ENCODE measurements around the gene GATA3.

Gene GATA3

DNA sequence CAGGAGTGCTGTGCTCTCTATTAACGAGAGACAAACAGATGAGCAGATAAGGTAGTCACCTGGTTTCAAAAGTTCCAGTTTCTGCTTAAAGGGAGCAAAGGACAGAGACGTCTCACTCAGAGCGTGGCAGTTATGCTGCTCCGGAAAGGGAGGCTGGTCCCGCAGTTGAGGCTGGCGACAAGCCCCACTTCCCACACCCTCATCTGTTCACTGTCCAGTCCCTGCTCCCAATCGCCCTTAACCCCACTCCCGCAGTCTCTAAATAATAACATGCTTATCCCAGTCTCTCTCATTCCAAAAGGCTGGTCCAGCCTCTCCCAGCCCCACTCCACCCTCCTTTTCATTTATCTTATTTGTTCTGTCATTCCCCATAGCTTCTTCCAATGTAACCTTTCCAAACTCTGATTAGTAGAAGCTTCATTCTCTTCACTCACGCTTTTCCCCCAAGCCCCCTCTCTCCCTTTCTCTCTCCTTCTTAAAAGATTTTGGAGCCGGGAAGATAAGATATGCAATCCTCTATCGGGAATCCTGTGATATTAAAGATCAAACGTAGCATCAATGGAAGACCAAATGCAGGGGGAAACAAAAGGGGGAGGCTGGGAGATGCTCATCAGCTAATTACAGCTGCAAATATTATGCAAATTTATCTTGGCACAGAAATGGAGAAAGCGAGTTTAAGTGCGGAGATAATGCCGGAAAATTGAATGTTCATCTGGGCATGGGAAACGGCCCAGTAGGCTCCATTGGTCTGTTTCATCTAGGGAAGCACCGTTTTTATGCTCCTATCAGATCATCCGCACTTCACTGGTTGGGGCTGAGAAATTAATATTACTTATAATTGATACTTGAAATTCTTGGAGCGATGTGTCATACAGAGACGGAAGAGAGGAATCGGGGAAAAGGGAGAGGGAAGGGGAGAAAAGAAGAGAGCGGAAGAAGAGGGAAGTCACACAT lies 16.3 kb upstream of the GATA3 start:
- DNase-seq, result no peak

DNA sequence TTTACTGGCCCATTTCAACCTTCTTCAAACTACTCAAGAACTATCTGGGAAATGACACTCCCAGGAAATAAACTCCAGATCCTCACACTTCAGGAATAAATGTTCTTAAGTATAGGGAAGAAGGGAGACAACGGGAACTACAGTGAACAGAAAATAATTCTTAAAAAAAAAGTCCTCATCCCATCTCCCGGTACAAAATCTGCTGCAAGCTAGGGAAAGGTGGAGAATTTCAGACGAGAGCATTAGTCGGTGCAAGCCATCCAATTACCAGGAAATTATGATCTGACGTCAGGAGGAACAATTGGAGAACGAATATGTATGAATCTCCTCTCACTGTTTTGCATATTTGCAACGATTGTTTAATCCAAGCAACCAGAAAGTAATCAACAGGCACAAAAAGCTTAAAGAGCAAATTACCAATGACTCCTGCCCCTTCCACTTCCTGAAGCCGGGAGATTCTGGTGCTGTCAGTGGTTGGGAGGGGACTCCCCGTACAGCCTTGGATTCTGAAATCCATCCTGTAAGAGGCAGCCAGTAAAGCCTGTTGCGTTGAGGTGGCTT lies 15.1 kb upstream of the GATA3 start:
- no peak for DNase-seq

GRCh38 chr10:8040651-8041050 lies 13.8 kb upstream of the GATA3 start:
- no peak for DNase-seq

DNA sequence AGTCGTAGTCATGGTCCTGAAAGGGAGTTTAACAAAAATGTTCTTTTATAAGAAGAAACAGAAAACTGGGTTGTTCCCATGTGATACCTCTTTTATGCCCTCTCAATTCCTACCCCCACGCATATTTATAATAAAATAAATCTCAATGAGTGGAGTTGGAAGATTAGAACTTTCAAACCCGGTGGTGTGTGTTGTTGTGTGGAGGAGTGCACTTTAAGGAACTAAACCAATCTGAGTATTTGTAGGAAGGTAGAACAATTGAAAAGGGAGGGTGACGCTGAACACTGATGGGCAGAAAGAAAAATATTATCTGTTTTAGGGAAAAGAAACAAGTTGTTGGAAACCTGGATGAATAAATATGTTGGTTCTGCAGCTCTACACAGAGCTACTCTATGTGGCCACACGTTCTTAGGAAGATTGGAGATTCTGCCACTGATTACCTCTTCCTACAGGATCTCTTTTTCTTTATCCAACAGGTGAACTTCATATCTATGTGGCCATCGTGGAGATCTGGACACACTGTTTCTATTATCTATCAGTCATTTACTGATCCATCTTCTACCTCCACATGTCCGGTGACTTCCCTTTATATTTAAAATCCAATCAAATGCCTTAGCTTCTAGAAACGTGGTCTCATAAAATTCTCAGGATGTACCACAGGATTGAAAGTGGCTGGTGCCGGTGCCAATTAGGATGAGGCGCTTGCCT lies 13.1 kb upstream of the GATA3 start:
- DNase-seq, result no peak

DNA sequence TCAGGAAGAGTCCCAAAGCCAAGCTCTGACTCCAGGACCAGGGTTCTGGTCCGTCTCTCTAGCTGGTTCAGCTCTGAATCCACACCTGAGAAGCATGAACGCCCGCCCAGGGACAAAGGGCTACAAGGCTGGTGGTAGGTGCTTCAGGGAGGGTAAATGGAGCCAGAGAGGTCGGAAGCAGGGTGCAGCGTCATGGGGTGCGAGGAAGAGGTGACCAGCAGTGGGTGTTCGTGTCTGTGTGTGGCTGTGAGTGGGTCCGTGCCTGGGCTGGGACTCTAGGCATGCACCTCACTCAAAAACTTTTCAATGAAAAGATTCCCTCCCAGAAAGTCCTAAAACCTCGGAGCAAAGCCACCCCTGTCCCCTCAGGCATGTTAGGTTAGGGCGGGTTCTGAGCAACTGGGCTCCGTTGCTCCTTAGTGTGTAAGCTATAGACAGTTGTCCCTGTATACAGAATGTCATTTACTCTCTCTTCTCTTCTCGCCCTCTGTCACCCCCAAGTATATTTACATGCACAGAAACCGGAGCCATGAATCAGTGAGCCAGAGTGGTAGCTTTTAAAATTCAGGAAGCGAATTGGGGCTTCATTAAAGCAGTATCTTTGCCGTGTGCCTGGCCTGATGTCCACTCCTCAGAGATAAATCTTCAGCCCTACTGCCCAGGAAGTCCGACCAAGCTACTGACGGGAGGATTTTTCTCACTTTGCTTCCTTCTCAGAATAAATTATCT lies 12.3 kb upstream of the GATA3 start:
- DNase-seq, result no peak

GRCh38 chr10:8042721-8043568 lies 11.5 kb upstream of the GATA3 start:
- DNase-seq, result no peak

DNA sequence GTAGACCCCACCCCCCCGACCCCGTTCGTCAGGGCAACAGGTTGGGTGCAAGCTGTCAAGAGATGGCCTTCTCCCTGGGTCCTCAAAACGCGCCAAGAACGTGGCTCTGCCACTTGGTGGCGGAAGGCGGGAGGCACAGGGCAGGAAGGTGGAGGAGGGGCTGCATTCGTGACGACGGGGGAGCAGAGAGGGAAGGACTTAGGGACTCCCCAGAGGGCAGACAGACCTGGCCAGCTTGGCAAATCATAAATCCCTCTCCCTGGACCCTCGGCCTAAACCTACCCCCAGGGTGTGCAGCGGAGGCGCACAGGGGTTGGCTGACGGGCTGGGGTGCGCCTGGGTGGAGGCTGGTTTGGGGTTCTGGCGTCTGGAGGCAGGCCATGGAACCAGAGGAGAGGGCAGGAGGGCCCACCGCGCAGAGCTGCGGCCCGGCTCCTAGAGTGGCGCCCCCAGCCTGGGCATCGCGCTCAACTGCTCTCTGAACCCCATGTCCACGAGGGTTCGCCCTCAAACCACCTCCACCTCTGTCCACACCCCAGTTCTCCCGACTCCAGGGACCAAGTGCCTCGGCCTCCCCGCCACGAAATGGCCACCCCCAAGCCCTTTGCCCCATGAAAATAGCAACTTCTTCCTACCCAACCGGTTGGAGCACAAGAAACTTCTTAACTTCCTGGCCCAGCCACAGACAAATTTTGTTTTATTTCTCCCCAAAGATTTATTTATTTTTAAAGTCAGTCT lies 10.8 kb upstream of the GATA3 start:
- DNase-seq, result no peak

GRCh38 chr10:8044331-8044907 lies 10.1 kb upstream of the GATA3 start:
- DNase-seq, result no peak

GRCh38 chr10:8044908-8045725 lies 9.4 kb upstream of the GATA3 start:
- DNase-seq, result no peak

DNA sequence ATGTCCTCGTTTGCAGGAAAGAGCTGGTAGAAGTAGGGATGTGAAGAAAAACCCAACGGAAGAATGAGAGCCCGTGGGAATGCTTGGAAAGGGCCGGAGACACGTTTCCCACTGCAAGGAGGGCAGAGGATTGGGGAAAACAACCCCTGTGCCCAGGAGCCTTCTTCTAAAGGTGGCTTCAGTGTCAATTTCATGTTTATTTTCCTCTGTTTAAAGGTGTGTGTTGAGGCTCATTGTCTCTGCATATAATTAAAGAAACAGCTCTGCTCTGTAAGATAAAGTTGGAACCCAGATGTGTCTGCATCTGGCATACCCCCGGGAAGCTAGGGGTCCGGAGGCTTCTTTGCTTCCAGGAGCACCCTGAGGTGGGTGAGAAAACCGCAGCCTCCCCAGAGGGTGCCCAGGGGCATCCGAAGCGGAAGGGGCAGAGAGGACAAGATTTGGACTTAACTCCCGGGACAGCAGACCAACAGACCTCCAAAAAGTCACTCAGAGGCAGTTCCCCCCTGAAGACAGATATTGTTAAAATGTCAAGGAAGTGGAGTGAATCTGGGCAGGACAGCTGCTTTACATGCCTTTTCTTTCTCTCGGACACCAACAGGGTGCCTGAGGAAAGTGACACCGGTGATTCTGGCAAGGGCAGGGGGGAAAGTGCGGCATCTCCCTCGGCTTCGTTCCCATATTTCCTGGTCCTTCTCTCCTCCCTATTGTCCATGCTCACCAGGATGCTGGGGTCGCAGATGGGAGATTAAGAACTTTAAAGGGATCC lies 8.6 kb upstream of the GATA3 start:
- no peak for DNase-seq

- DNase-seq, result no peak
Observed at GRCh38 chr10:8047452-8048280, 6.8 kb upstream of the GATA3 start.

- peak; percentile 59 for DNase-seq
Observed at GRCh38 chr10:8048281-8049008, 6.0 kb upstream of the GATA3 start.

DNA sequence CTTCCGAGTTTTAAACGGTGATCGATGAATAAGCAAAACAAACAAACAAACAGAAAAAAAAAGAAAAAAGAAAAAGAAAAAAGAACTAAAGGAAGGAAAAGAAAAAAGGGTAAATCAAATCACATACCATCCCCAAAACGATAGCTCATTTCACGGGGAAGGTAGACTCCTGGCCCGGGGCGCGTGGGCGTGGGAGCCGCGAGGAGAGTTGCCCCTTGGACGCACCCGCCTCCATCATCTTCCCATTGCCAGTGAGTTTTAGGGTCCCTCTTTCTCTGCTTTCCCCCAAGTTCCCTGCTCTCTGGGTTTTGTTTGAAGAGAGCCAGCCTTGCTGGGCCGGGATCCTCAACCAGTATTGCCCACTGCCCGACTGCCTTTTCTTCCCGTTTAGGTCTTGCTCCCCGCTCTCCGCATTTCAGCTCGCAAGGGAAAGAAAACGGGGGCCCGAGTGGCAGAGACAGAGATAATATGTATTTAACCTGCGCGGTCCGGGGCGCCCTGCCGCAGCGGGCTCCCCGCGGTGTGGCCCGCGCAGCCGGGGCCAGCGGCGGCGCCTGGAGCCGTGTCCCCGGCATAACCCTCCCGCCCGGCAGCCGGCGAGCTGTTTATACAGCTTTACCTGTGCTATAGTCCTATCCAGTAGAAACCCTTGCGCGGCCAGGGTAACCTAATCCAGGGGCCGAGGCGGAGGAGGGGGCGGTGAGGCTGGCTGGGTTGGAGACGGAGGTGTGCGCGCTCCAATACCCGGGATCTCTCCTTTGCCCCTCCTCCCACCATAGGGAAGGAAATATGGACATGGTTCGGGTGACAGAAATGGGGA lies 5.2 kb upstream of the GATA3 start:
- DNase-seq, result no peak

DNA sequence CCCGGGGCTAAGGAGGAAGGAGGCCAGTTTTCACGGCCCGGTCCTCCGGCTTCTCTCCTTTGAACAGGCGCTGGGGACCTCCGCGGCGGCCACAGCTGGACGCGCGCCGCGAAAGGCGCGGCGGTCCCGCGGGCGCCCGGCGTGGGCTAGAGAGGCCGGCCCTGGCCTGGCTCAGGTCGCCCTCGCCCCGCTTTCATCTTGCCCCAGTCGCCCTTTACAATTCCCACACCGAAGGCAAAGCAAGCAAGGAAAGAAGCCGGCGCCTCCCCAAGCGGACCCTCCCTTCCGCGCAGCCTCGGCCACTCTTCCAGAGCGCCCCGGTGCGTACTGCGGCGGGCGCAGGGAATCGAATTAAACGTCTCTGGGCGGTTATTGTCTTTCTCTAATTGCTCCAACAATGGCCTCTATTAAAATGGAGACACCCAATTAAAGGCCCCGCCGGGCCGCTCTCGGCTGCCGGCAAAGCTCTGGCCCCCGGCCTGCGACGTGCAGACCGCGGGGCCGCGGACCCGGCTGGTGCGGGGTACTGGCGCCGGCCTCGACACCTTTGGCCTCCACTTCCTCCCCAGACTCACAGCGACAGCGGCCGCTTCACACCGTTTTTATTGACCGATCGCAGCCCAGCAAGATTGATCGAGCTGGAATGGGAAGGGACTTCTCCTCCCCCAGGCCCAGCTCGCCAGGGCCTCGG lies 4.5 kb upstream of the GATA3 start:
- DNase-seq, result no peak

GRCh38 chr10:8050556-8051108 lies 3.9 kb upstream of the GATA3 start:
- no peak for DNase-seq
